GM12878 (cell line): Measurements from ENCODE around the gene PLAC9.

ENCODE experiments used
- EP300 ChIP-seq, 2 experiments: fragments of 150-350 bp in 1 of 2; IDR thresholded peaks; 2 replicates each; pipeline ENCODE4 v1.6.1; 2011 to 2012; ENCODE audit warnings: low read depth in 2 of 2, low read length in 2 of 2, borderline replicate concordance in 1 of 2, improper control_type of control experiment in 1 of 2, inconsistent platforms in 1 of 2; ENCODE audit not compliant: control insufficient read depth in 1 of 2
- POLR2A ChIP-seq: IDR thresholded peaks from 2 replicates; pipeline ENCODE4 v1.6.1; 2011; ENCODE audit warnings: low read depth, mild to moderate bottlenecking, low read length
- RCOR1 ChIP-seq: conservative IDR thresholded peaks from 2 replicates; pipeline ENCODE4 v1.6.1; 2012; ENCODE audit warnings: low read depth, low read length, improper control_type of control experiment
- TCF7 ChIP-seq: IDR thresholded peaks from 2 replicates; pipeline ENCODE4 v1.6.1; 2014; ENCODE audit warnings: antibody characterized with exemption, borderline replicate concordance
- USF2 ChIP-seq: IDR thresholded peaks from 2 replicates; pipeline ENCODE4 v1.6.1; 2011; ENCODE audit warnings: low read depth, low read length, improper control_type of control experiment, borderline replicate concordance
- TF ChIP-seq, protein P1 (sequence below), 3 experiments: IDR thresholded peaks in 2 of 3; conservative IDR thresholded peaks in 1 of 3; 2 replicates each; pipeline ENCODE4 v1.5.1; 2011; ENCODE audit warnings: low read depth in 3 of 3, low read length in 3 of 3, mild to moderate bottlenecking in 3 of 3, control low read depth in 2 of 3, moderate library complexity in 2 of 3, inconsistent platforms in 1 of 3, mixed read lengths in 1 of 3; ENCODE audit not compliant: control insufficient read depth in 2 of 3, insufficient read depth in 1 of 3; ENCODE audit errors: extremely low read depth in 1 of 3
- TF ChIP-seq, protein P2 (sequence below): fragments of 150-350 bp; IDR thresholded peaks from 2 replicates; pipeline ENCODE4 v1.6.1; 2014; ENCODE audit warnings: mild to moderate bottlenecking, low read depth, low read length

GRCh38 chr10:80144067-80144695, 11.7 kb downstream of the PLAC9 start:
- no peak for TF ChIP-seq TCF7
- no peak for TF ChIP-seq EP300 (IDR thresholded peaks at IDR 0.05; ENCODE audit: borderline replicate concordance in 1 of 2, control insufficient read depth in 1 of 2, low read depth in 2 of 2, low read length in 2 of 2)
- TF ChIP-seq, protein P1, sequence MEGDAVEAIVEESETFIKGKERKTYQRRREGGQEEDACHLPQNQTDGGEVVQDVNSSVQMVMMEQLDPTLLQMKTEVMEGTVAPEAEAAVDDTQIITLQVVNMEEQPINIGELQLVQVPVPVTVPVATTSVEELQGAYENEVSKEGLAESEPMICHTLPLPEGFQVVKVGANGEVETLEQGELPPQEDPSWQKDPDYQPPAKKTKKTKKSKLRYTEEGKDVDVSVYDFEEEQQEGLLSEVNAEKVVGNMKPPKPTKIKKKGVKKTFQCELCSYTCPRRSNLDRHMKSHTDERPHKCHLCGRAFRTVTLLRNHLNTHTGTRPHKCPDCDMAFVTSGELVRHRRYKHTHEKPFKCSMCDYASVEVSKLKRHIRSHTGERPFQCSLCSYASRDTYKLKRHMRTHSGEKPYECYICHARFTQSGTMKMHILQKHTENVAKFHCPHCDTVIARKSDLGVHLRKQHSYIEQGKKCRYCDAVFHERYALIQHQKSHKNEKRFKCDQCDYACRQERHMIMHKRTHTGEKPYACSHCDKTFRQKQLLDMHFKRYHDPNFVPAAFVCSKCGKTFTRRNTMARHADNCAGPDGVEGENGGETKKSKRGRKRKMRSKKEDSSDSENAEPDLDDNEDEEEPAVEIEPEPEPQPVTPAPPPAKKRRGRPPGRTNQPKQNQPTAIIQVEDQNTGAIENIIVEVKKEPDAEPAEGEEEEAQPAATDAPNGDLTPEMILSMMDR (IDR thresholded peaks at IDR 0.05 in 2 of 3, conservative IDR thresholded peaks at IDR 0.05 in 1 of 3; ENCODE audit: control insufficient read depth in 2 of 3, extremely low read depth in 1 of 3, insufficient read depth in 1 of 3, low read depth in 3 of 3, low read length in 3 of 3) = no peak
- no peak for TF ChIP-seq POLR2A
- no peak for TF ChIP-seq USF2
- TF ChIP-seq, protein P2, sequence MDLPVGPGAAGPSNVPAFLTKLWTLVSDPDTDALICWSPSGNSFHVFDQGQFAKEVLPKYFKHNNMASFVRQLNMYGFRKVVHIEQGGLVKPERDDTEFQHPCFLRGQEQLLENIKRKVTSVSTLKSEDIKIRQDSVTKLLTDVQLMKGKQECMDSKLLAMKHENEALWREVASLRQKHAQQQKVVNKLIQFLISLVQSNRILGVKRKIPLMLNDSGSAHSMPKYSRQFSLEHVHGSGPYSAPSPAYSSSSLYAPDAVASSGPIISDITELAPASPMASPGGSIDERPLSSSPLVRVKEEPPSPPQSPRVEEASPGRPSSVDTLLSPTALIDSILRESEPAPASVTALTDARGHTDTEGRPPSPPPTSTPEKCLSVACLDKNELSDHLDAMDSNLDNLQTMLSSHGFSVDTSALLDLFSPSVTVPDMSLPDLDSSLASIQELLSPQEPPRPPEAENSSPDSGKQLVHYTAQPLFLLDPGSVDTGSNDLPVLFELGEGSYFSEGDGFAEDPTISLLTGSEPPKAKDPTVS = no peak
- TF ChIP-seq RCOR1 = no peak
